HepG2 (cell line): ENCODE measurements around the gene AGPAT3. TPM values are rescaled to one million over a fixed set of nuclear protein-coding genes. Genes with fewer than 3 reads are reported as not detected.

Experiments used
- CAMTA2 ChIP-seq: sonication (generic); formaldehyde crosslinking; IDR thresholded peaks from 2 replicates; pipeline ENCODE4 v1.4.0; 2020; ENCODE audit warnings: mild to moderate bottlenecking, missing genetic modification reagents, borderline replicate concordance
- CEBPZ ChIP-seq: IDR thresholded peaks from 2 replicates; pipeline ENCODE4 v1.6.1; 2012; ENCODE audit warnings: low read length, improper control_type of control experiment
- PHF20 ChIP-seq: sonication (generic); formaldehyde crosslinking; IDR thresholded peaks from 2 replicates; pipeline ENCODE4 v1.5.0; 2020; ENCODE audit warnings: mild to moderate bottlenecking, missing genetic modification reagents
- UBTF ChIP-seq: sonication (generic); formaldehyde crosslinking; IDR thresholded peaks from 2 replicates; pipeline ENCODE4 v1.4.0; 2020; ENCODE audit warnings: mild to moderate bottlenecking, missing genetic modification reagents
- ZFY ChIP-seq: sonication (generic); formaldehyde crosslinking; IDR thresholded peaks from 2 replicates; pipeline ENCODE4 v1.4.0; 2020; ENCODE audit warnings: missing genetic modification reagents
- ZNF224 ChIP-seq: sonication (generic); formaldehyde crosslinking; IDR thresholded peaks from 2 replicates; pipeline ENCODE4 v1.5.0; 2020; ENCODE audit warnings: mild to moderate bottlenecking, missing genetic modification reagents
- ZNF256 ChIP-seq: sonication (generic); formaldehyde crosslinking; conservative IDR thresholded peaks from 2 replicates; pipeline ENCODE4 v1.4.0; 2020; ENCODE audit warnings: missing genetic modification reagents
- ZNF260 ChIP-seq: sonication (generic); formaldehyde crosslinking; IDR thresholded peaks from 2 replicates; pipeline ENCODE4 v1.4.0; 2020; ENCODE audit warnings: missing genetic modification reagents, low read depth, mild to moderate bottlenecking, borderline replicate concordance
- ZNF34 ChIP-seq: sonication (generic); formaldehyde crosslinking; IDR thresholded peaks from 2 replicates; pipeline ENCODE4 v1.4.0; 2020; ENCODE audit warnings: mild to moderate bottlenecking, missing genetic modification reagents, borderline replicate concordance
- ZNF530 ChIP-seq: sonication (generic); formaldehyde crosslinking; IDR thresholded peaks from 2 replicates; pipeline ENCODE4 v1.5.0; 2020; ENCODE audit warnings: low read depth, mild to moderate bottlenecking, missing genetic modification reagents
- ZNF615 ChIP-seq: sonication (generic); formaldehyde crosslinking; IDR thresholded peaks from 2 replicates; pipeline ENCODE4 v1.5.0; 2020; ENCODE audit warnings: mild to moderate bottlenecking, missing genetic modification reagents, borderline replicate concordance
- ZNF629 ChIP-seq: sonication (generic); formaldehyde crosslinking; conservative IDR thresholded peaks from 2 replicates; pipeline ENCODE4 v1.5.0; 2020; ENCODE audit warnings: missing genetic modification reagents
- ZSCAN30 ChIP-seq: sonication (generic); formaldehyde crosslinking; IDR thresholded peaks from 2 replicates; pipeline ENCODE4 v1.5.0; 2020; ENCODE audit warnings: mild to moderate bottlenecking, missing genetic modification reagents
- polyA plus RNA-seq, 8 experiments: library from polyadenylated mRNA; depleted of rRNA in 3 of 8; stranded (reverse) in 7 of 8; unstranded in 1 of 8; fragments of >200 nt; fragmentation: Illumina TruSeq in 4 of 8; extraction: Trizol in 4 of 8; gene quantifications; 2 replicates each; pipeline versions ENCODE4 v1.2.1 to v1.2.3, GENCODE V29; 2011 to 2016; ENCODE audit warnings: low read depth in 4 of 8, missing spikeins in 1 of 8, mixed read lengths in 1 of 8; ENCODE audit not compliant: insufficient read depth in 1 of 8
- small RNA-seq, 3 experiments: library from RNA; depleted of rRNA; stranded (forward); fragments of <200 nt; gene quantifications; one replicate each; pipeline ENCODE3, GENCODE V24; 2012; ENCODE audit warnings: low read depth in 2 of 3, low replicate concordance in 1 of 3; ENCODE audit not compliant: insufficient read length in 3 of 3, insufficient read depth in 2 of 3
- total RNA-seq, 5 experiments: library from RNA; depleted of rRNA; stranded (reverse); fragments of >200 nt; fragmentation: Illumina TruSeq; extraction: Trizol; gene quantifications; 2 replicates each; pipeline ENCODE4 v1.2.3, GENCODE V29; 2016; ENCODE audit warnings: low read depth in 1 of 5

The AGPAT3 gene
- total and polyA plus RNA-seq, 2 of the 13 experiments (the other 11 are each of a cell fraction or from before 2014, with no cell fraction given), result 32.2 to 54.4 TPM

DNA sequence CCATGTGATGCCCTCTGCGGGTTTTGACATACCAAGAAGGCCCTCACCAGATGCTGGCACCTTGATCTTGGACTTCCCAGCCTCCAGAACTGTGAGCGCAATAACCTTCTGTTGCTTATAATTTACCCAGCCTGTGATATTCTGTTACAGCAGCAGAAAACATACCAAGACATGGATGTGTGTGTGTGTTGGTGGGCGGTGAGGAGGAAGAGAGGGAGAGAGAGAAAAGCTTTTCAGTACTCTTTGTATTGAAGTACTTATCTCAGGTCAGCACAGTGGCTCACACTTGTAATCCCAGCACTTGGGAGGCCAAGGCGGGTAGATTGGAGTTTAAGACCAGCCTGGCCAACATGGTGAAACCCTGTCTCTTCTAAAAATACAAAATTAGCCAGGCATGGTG, 170.2 kb downstream of the AGPAT3 start (continued):
- TF ChIP-seq ZNF256 (no peak), PHF20 (CRISPR knock-in tag) (no peak), ZNF260 (no peak), UBTF (no peak), ZSCAN30 (CRISPR knock-in tag) (no peak), ZNF629 (CRISPR knock-in tag) (no peak), ZNF615 (CRISPR knock-in tag) (no peak), CAMTA2 (CRISPR knock-in tag) (no peak), ZNF224 (no peak), ZNF34 (CRISPR knock-in tag) (no peak), CEBPZ (no peak), ZFY (CRISPR knock-in tag) (no peak), ZNF530 (no peak)
- TF ChIP-seq, all 625 proteins: peak for 0

Small RNA genes within 50 kb of the gene (small RNA-seq; reads per million reads assigned to genes)
- 0 reads per million in 3 experiments for gene RNU6-1150P
- gene RNU6-859P, result 0 reads per million in 3 experiments

Other genes with a start within 250 kb of the AGPAT3 start
- gene HSF2BP, start 205.7 kb upstream of the AGPAT3 start, total RNA-seq (2016; rRNA removed; fragmentation: Illumina TruSeq; extraction: Trizol), result 1.6 and 2.2 TPM in 2 replicates
- gene HSF2BP, start 205.7 kb upstream of the AGPAT3 start, polyA plus RNA-seq (2011; rRNA removed), result 0.63 and 0.67 TPM in 2 replicates
- gene RRP1B, start 205.7 kb upstream of the AGPAT3 start, total RNA-seq (2016; rRNA removed; fragmentation: Illumina TruSeq; extraction: Trizol), result 46.2 and 58.2 TPM in 2 replicates
- 16.3 TPM in 2 replicates for gene RRP1B, start 205.7 kb upstream of the AGPAT3 start, polyA plus RNA-seq (2011; rRNA removed)
- 114 and 151 TPM in 2 replicates for gene PDXK, start 146.1 kb upstream of the AGPAT3 start, total RNA-seq (2016; rRNA removed; fragmentation: Illumina TruSeq; extraction: Trizol)
- 165 and 184 TPM in 2 replicates for gene PDXK, start 146.1 kb upstream of the AGPAT3 start, polyA plus RNA-seq (2011; rRNA removed)
- 11.7 and 15.8 TPM in 2 replicates for gene CSTB, start 88.9 kb upstream of the AGPAT3 start, total RNA-seq (2016; rRNA removed; fragmentation: Illumina TruSeq; extraction: Trizol)
- 94.1 and 110 TPM in 2 replicates for gene CSTB, start 88.9 kb upstream of the AGPAT3 start, polyA plus RNA-seq (2011; rRNA removed)
- 24.6 and 35.1 TPM in 2 replicates for gene RRP1, start 75.6 kb upstream of the AGPAT3 start, total RNA-seq (2016; rRNA removed; fragmentation: Illumina TruSeq; extraction: Trizol)
- gene RRP1, start 75.6 kb upstream of the AGPAT3 start, polyA plus RNA-seq (2011; rRNA removed), result 20.1 and 22.2 TPM in 2 replicates
- gene TRAPPC10, start 147.1 kb downstream of the AGPAT3 start, total RNA-seq (2016; rRNA removed; fragmentation: Illumina TruSeq; extraction: Trizol), result 15.2 and 16.5 TPM in 2 replicates
- 10.6 TPM in 2 replicates for gene TRAPPC10, start 147.1 kb downstream of the AGPAT3 start, polyA plus RNA-seq (2011; rRNA removed)
- gene PWP2, start 242.2 kb downstream of the AGPAT3 start, total RNA-seq (2016; rRNA removed; fragmentation: Illumina TruSeq; extraction: Trizol), result 17.0 and 17.7 TPM in 2 replicates
- 7.7 and 9.6 TPM in 2 replicates for gene PWP2, start 242.2 kb downstream of the AGPAT3 start, polyA plus RNA-seq (2011; rRNA removed)